HUES6 (cell line): ENCODE results near the gene SLC4A9.

Experiments
- H3K27ac ChIP-seq: 2 replicates; pipeline ENCODE4 v1.7.0; 2013; ENCODE audit warnings: low read depth, mild to moderate bottlenecking, low read length, inconsistent platforms
- H3K27me3 ChIP-seq: 2 replicates; pipeline ENCODE4 v1.6.1; 2013; ENCODE audit warnings: low read length; ENCODE audit not compliant: control insufficient read depth, insufficient read depth
- H3K36me3 ChIP-seq: 2 replicates; pipeline ENCODE4 v1.6.1; 2013; ENCODE audit warnings: low read length; ENCODE audit not compliant: control insufficient read depth, insufficient read depth
- H3K4me1 ChIP-seq: 2 replicates; pipeline ENCODE4 v1.6.1; 2013; ENCODE audit warnings: low read length; ENCODE audit not compliant: control insufficient read depth, insufficient read depth
- H3K4me3 ChIP-seq: 2 replicates; pipeline ENCODE4 v1.5.1; 2013; ENCODE audit warnings: low read depth, low read length
- H3K9ac ChIP-seq: one replicate; pipeline ENCODE4 v1.6.1; 2013; ENCODE audit warnings: mild to moderate bottlenecking, low read length
- H3K9me3 ChIP-seq: 2 replicates; pipeline ENCODE4 v1.6.1; 2013; ENCODE audit warnings: low read depth, low read length; ENCODE audit not compliant: control insufficient read depth, insufficient read depth

The SLC4A9 gene

GRCh38 chr5:140347360-140347759, 12.6 kb upstream of the SLC4A9 start:
- Histone ChIP-seq H3K9me3 (no peaks in the 10 kb centered on the region), H3K9ac (no peak overlapping the region), H3K4me3 (no peak overlapping the region), H3K4me1 (peaks cover 15% of the 10 kb centered on the region), H3K27ac (no peak overlapping the region), H3K27me3 (peaks cover 13% of the 10 kb centered on the region), H3K36me3 (no peaks in the 10 kb centered on the region)

- no peak overlapping the region for H3K9ac ChIP-seq
- no peak overlapping the region for H3K27ac ChIP-seq
- peaks cover 15% of the 10 kb centered on the region for H3K4me1 ChIP-seq
Measured at GRCh38 chr5:140348104-140348503, 11.9 kb upstream of the SLC4A9 start.

DNA sequence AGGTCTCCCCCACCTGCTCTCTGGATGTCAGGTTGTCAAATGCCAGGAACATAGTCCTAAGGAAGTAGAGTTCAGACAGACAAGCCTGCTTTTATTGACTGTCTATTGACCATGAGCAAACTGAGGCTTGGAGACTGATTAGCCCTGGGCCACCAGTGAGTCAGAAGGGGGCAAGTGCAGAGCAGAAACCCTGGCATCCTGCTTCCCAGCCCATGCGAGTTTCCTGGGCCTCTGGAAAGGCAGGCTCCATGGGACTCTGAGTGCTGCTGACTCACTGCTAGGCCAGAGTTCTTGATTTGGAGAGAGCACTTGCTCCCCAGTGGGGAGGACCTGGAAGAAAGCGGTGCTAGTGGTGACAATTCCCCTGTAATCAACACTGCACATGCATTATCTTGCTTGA, 10.8 kb upstream of the SLC4A9 start:
- H3K27ac ChIP-seq: no peak overlapping the region

More at GRCh38 chr5:140348104-140348503, 11.9 kb upstream of the SLC4A9 start:
- Histone ChIP-seq H3K27me3 (peaks cover 13% of the 10 kb centered on the region), H3K36me3 (no peaks in the 10 kb centered on the region), H3K4me3 (no peak overlapping the region), H3K9me3 (no peaks in the 10 kb centered on the region)

GRCh38 chr5:140351609-140352334, 8.2 kb upstream of the SLC4A9 start:
- H3K4me1 ChIP-seq: 0 out of 2 replicates have a peak, but pooled peaks cover 4% of the 10 kb centered on the region
- H3K4me3 ChIP-seq: no peak overlapping the region
- no peaks in the 10 kb centered on the region for H3K36me3 ChIP-seq
- no peak overlapping the region for H3K9ac ChIP-seq
- H3K9me3 ChIP-seq: no peaks in the 10 kb centered on the region
- no peaks in the 10 kb centered on the region for H3K27me3 ChIP-seq
- no peak overlapping the region for H3K27ac ChIP-seq

More for the DNA sequence above, 10.8 kb upstream of the SLC4A9 start:
- H3K9me3 ChIP-seq: no peaks in the 10 kb centered on the region
- peaks cover 15% of the 10 kb centered on the region for H3K4me1 ChIP-seq
- no peaks in the 10 kb centered on the region for H3K36me3 ChIP-seq
- no peak overlapping the region for H3K9ac ChIP-seq
- no peak overlapping the region for H3K4me3 ChIP-seq
- peaks cover 13% of the 10 kb centered on the region for H3K27me3 ChIP-seq

DNA sequence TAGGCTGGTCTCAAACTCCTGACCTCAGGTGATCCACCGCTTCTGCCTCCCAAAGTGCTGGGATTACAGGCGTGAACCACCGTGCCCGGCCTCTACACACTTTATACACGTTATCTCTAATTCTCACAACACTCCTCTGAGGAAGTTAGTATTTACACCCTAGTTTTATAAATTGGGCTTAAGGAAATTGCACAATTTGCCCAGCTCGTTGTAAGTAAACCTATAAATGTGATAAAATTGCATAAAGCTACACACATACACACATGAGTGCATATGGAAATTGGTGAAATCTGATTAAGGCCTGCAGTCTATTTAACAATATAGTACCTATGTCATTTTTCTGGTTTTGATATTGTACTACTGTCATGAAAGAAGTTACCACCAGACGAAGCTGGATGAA, 4.4 kb upstream of the SLC4A9 start:
- Histone ChIP-seq H3K4me1 (peaks cover 9% of the 10 kb centered on the region), H3K27me3 (no peaks in the 10 kb centered on the region), H3K4me3 (no peak overlapping the region), H3K27ac (no peak overlapping the region), H3K9ac (no peak overlapping the region), H3K9me3 (no peaks in the 10 kb centered on the region), H3K36me3 (no peaks in the 10 kb centered on the region)

GRCh38 chr5:140356853-140357725, 2.9 kb upstream of the SLC4A9 start:
- Histone ChIP-seq H3K9me3 (no peaks in the 10 kb centered on the region), H3K27ac (no peak overlapping the region), H3K4me3 (no peak overlapping the region), H3K9ac (no peak overlapping the region), H3K4me1 (peaks cover 9% of the 10 kb centered on the region), H3K36me3 (no peaks in the 10 kb centered on the region), H3K27me3 (no peaks in the 10 kb centered on the region)

- H3K4me1 ChIP-seq: peaks cover 9% of the 10 kb centered on the region
- H3K9ac ChIP-seq: no peak overlapping the region
- H3K9me3 ChIP-seq: no peaks in the 10 kb centered on the region
- H3K36me3 ChIP-seq: no peaks in the 10 kb centered on the region
- no peaks in the 10 kb centered on the region for H3K27me3 ChIP-seq
- no peak overlapping the region for H3K27ac ChIP-seq
- H3K4me3 ChIP-seq: peak overlapping the region; percentile 20; the same call in 1 of the 2 replicates
Measured at GRCh38 chr5:140357726-140358093, 2.3 kb upstream of the SLC4A9 start.

DNA sequence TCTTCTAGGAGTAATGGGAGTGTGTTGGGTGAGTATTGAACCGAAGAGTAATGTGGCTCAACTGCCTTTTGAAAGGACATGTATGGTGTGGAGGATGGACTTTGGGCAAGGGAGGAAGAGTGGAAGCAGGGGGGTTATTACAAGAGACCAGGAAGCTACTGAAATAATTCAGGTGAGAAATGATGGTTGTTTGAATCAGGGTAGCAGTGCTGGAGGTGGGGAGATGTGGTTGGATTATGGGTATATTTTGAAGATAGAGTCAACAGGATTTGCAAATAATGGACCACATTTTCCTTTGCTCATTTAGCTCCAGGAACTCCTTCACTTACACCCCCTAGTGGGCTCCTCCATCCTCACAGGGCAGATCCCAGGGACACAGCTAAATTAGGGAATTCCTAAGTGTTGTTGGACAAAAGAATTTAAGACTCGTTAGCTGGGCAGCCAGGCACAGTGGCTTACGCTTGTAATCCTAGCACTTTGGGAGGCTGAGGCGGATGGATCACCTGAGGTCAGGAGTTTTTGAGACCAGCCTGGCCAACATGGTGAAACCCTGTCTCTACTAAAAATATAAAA, 1.2 kb upstream of the SLC4A9 start:
- H3K9me3 ChIP-seq: no peaks in the 10 kb centered on the region
- H3K27me3 ChIP-seq: peaks cover 5% of the 10 kb centered on the region
- H3K4me3 ChIP-seq: no peak overlapping the region
- H3K27ac ChIP-seq: no peak overlapping the region
- H3K4me1 ChIP-seq: peaks cover 14% of the 10 kb centered on the region
- no peaks in the 10 kb centered on the region for H3K36me3 ChIP-seq
- no peak overlapping the region for H3K9ac ChIP-seq

DNA sequence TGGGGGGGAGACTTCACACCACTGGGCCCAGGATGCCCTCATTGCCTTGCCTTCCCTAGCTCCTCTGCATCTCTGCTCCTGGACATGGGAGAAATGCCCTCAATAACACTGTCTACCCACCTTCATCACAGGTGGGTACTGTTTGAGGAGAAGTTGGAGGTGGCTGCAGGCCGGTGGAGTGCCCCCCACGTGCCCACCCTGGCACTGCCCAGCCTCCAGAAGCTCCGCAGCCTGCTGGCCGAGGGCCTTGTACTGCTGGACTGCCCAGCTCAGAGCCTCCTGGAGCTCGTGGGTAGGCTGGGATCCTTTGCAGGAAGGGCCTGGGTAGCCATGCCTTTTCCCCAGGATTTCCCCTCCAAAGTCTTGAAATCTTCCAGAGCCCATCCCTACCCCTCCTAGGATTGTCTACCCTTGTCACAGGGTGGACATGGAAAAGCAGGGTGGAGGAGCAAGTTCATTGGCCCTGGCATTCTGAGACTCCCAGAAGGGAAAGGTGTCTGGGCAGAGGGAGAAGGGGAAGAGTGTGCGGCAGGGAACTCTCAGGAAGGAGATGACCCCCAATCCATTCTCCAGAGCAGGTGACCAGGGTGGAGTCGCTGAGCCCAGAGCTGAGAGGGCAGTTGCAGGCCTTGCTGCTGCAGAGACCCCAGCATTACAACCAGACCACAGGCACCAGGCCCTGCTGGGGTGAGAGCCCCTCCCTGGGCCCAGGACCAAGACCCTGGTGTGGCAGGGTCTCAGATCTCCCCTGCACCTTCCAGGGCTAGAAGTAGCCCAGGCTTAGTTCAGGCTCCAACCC, 886 bp downstream of the SLC4A9 start:
- Histone ChIP-seq H3K4me3 (no peak overlapping the region), H3K27ac (no peak overlapping the region), H3K9me3 (no peaks in the 10 kb centered on the region), H3K36me3 (no peaks in the 10 kb centered on the region), H3K4me1 (peaks cover 14% of the 10 kb centered on the region), H3K9ac (no peak overlapping the region), H3K27me3 (peaks cover 15% of the 10 kb centered on the region)

GRCh38 chr5:140361901-140362300, 1.9 kb downstream of the SLC4A9 start:
- Histone ChIP-seq H3K27ac (no peak overlapping the region), H3K27me3 (peaks cover 15% of the 10 kb centered on the region), H3K4me3 (no peak overlapping the region), H3K9me3 (no peaks in the 10 kb centered on the region), H3K36me3 (no peaks in the 10 kb centered on the region), H3K9ac (no peak overlapping the region), H3K4me1 (peaks cover 13% of the 10 kb centered on the region)
